Parathyroid adenoma (tissue), 2 donors: Measurements from ENCODE around the gene RCBTB1.

Experiments used
- H2AFZ ChIP-seq: fragments of 300-600 bp; sonication (generic); one replicate; pipeline ENCODE4 v1.7.0; 2017; ENCODE audit warnings: antibody characterized with exemption, mild to moderate bottlenecking
- H3K27ac ChIP-seq: fragments of 300-600 bp; sonication (generic); one replicate; pipeline ENCODE4 v1.7.0; 2017
- H3K27me3 ChIP-seq: fragments of 300-600 bp; sonication (generic); one replicate; pipeline ENCODE4 v1.7.0; 2017; ENCODE audit warnings: low read length; ENCODE audit not compliant: control insufficient read depth, insufficient read depth
- H3K36me3 ChIP-seq: fragments of 300-600 bp; sonication (generic); one replicate; pipeline ENCODE4 v1.7.0; 2017; ENCODE audit warnings: low read length; ENCODE audit not compliant: control insufficient read depth, insufficient read depth
- H3K4me1 ChIP-seq: fragments of 300-600 bp; sonication (generic); one replicate; pipeline ENCODE4 v1.7.0; 2017; ENCODE audit warnings: control low read depth
- H3K4me2 ChIP-seq: fragments of 300-600 bp; sonication (generic); one replicate; pipeline ENCODE4 v1.7.0; 2017; ENCODE audit warnings: low read length
- H3K4me3 ChIP-seq: fragments of 300-600 bp; sonication (generic); one replicate; pipeline ENCODE4 v1.7.0; 2017; ENCODE audit warnings: low read depth, low read length
- H3K79me2 ChIP-seq: fragments of 300-600 bp; sonication (generic); one replicate; pipeline ENCODE4 v1.7.0; 2017; ENCODE audit warnings: control low read depth
- H3K9ac ChIP-seq: fragments of 300-600 bp; sonication (generic); one replicate; pipeline ENCODE4 v1.7.0; 2017; ENCODE audit warnings: mild to moderate bottlenecking
- H3K9me3 ChIP-seq: fragments of 300-600 bp; sonication (generic); one replicate; pipeline ENCODE4 v1.7.0; 2017; ENCODE audit warnings: low read length; ENCODE audit not compliant: control insufficient read depth
- TF ChIP-seq, protein P1 (sequence below): fragments of 300-600 bp; sonication (generic); IDR thresholded peaks from one replicate; pipeline ENCODE4 v1.7.0; 2017; ENCODE audit warnings: antibody characterized with exemption, mild to moderate bottlenecking
- donor health status: primary hyperparathyroidism.

Gene RCBTB1

DNA sequence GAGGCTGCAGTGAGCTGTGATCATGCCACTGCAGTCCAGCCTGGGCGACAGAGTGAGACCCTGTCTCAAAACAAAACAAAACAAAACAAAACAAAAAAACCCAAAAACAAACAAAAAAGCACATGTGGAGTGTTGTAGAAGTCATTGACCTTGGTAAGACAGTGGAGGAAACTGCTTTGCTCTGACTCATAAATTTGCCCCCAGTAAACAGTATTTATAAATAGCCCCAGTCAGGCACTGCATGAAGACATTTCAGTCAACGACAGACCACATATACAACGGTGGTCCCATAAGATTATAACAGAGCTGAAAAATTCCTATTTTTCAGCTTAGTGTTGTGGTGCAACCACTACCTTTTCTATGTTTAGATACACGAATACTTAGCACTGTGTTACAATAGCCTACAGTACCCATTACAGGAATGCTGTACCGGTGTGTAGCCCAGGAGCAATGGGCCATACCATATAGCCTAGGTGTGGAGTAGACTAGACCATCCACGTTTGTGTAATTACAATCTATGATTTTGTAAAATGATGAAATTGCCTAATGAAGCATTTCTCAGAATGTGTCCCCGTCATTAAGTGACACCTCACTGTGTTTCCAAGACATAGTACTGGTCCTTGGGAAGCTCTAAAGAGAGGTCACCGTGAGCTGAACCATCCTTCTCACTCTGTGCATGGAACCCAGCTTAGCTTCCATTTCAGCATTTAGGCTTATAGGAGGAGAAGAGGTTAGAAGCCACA lies 44.0 kb upstream of the RCBTB1 start:
- H3K4me3 ChIP-seq = no peak overlapping the region
- no peaks in the 10 kb centered on the region for H3K36me3 ChIP-seq
- H3K9me3 ChIP-seq = no peaks in the 10 kb centered on the region
- no peaks in the 10 kb centered on the region for H3K79me2 ChIP-seq
- no peak overlapping the region for H2AFZ ChIP-seq
- no peaks in the 10 kb centered on the region for H3K27me3 ChIP-seq
- no peak overlapping the region for H3K4me2 ChIP-seq
- H3K4me1 ChIP-seq = peaks cover 4% of the 10 kb centered on the region
- no peak overlapping the region for H3K27ac ChIP-seq
- no peak overlapping the region for H3K9ac ChIP-seq
- TF ChIP-seq, protein P1, sequence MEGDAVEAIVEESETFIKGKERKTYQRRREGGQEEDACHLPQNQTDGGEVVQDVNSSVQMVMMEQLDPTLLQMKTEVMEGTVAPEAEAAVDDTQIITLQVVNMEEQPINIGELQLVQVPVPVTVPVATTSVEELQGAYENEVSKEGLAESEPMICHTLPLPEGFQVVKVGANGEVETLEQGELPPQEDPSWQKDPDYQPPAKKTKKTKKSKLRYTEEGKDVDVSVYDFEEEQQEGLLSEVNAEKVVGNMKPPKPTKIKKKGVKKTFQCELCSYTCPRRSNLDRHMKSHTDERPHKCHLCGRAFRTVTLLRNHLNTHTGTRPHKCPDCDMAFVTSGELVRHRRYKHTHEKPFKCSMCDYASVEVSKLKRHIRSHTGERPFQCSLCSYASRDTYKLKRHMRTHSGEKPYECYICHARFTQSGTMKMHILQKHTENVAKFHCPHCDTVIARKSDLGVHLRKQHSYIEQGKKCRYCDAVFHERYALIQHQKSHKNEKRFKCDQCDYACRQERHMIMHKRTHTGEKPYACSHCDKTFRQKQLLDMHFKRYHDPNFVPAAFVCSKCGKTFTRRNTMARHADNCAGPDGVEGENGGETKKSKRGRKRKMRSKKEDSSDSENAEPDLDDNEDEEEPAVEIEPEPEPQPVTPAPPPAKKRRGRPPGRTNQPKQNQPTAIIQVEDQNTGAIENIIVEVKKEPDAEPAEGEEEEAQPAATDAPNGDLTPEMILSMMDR = no peak

DNA sequence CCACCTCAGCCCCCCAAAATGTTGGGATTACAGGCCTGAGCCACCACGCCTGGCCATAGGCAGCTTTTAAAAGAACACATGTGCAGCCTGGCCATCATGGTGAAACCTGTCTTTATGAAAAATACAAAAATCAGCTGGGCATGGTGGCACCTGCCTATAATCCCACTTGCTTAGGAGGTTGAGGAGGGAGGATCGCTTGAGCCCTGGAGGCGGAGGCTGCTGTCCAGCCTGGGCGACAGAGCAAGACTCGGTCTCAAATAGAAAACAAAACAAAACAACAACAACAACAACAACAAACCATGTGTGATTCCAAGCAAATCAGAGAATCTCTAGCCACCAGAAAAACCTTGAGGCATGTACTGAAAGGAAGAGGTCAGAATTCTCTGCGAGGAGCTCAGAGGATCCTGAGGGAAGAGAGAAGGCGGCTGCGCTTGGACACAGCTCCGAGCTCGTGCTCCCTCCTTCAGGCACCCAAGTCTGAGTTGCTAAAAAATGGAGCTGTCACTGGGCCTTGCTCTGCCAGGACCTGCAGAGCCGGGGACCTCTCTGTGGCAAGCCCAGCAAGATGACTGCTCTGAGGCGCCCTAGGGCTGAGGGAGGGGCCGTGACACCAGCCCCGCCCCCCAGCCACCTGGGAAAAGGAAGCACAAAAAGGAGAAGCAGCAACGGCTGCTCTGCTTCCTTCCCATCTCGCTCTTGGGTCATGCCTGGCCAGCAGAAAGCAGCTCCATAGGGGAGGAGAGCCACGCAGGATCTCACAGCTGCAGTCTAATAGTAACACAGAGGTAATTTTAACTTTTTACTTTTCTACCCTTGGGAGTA lies 42.7 kb upstream of the RCBTB1 start, which contains the start of gene ARL11:
TSS of gene ARL11 (plus strand) at position 677 of the 822 bp plus-strand sequence. CDS start 1,941 bp downstream, outside the sequence.
- Histone ChIP-seq H3K4me3 (no peak within 1 kb of the TSS), H3K27ac (no peak within 1 kb of the TSS), H3K4me2 (no peak within 1 kb of the TSS), H2AFZ (peak within 1 kb of the TSS; percentile 46), H3K27me3 (no peaks in the 10 kb centered on the region), H3K9ac (no peak within 1 kb of the TSS), H3K4me1 (peaks cover 4% of the 10 kb centered on the region), H3K9me3 (no peaks in the 10 kb centered on the region), H3K36me3 (no peaks in the 10 kb centered on the region), H3K79me2 (no peaks in the 10 kb centered on the region)
- TF ChIP-seq, protein P1 = no peak

GRCh38 chr13:49625392-49626079 lies 40.2 kb upstream of the RCBTB1 start:
- H3K4me3 ChIP-seq = no peak overlapping the region
- TF ChIP-seq, protein P1 = no peak
- no peak overlapping the region for H3K4me2 ChIP-seq
- H3K27me3 ChIP-seq = no peaks in the 10 kb centered on the region
- peak overlapping the region; percentile 69 for H2AFZ ChIP-seq
- no peaks in the 10 kb centered on the region for H3K79me2 ChIP-seq
- H3K4me1 ChIP-seq = peaks cover 4% of the 10 kb centered on the region
- H3K9ac ChIP-seq = no peak overlapping the region
- H3K27ac ChIP-seq = no peak overlapping the region
- no peaks in the 10 kb centered on the region for H3K36me3 ChIP-seq
- no peaks in the 10 kb centered on the region for H3K9me3 ChIP-seq

GRCh38 chr13:49624229-49624628 lies 38.9 kb upstream of the RCBTB1 start:
- Histone ChIP-seq H3K9ac (no peak overlapping the region), H3K36me3 (no peaks in the 10 kb centered on the region), H3K27me3 (no peaks in the 10 kb centered on the region), H3K9me3 (no peaks in the 10 kb centered on the region), H2AFZ (no peak overlapping the region), H3K4me1 (peaks cover 4% of the 10 kb centered on the region), H3K4me3 (no peak overlapping the region), H3K79me2 (no peaks in the 10 kb centered on the region), H3K27ac (no peak overlapping the region), H3K4me2 (no peak overlapping the region)
- TF ChIP-seq, protein P1 = no peak
